Naive thymus-derived CD4-positive, alpha-beta T cell (primary cell): ENCODE data around the gene ABCB1. TPM values are rescaled to one million over a fixed set of nuclear protein-coding genes. Genes with fewer than 3 reads are reported as not detected.

Experiments
- ATAC-seq: fragments of 150-1000 bp; cut with Tn5 transposase; 2 replicates; pipeline ENCODE4 v1.10.0; 2021; ENCODE audit warnings: mild to moderate bottlenecking, moderate library complexity
- CTCF ChIA-PET: fragments of 350-600 bp; sonication (Branson Sonifier 250); formaldehyde crosslinking; loops from one replicate; lab custom pipeline; 2021; ENCODE audit warnings: antibody characterized with exemption; lab: Charles Lee
- POLR2A ChIA-PET: fragments of 350-600 bp; sonication (Branson Sonifier 250); formaldehyde crosslinking; loops from one replicate; lab custom pipeline; 2021; ENCODE audit warnings: antibody characterized with exemption, inconsistent platforms; lab: Charles Lee
- DNase-seq, 9 donors: peaks; one replicate each; pipeline versions ENCODE4 v3.0.0 to v3.0.0-alpha.2; 2020 to 2022; ENCODE audit warnings: mixed read lengths in 1 of 9
- H3K27ac ChIP-seq: one replicate; pipeline ENCODE4 v1.7.0; 2013; ENCODE audit warnings: mild to moderate bottlenecking, low read depth, low read length, moderate library complexity
- H3K27me3 ChIP-seq, 2 donors: one replicate each; pipeline ENCODE4 v1.7.0; 2013; ENCODE audit warnings: low read length in 2 of 2, mild to moderate bottlenecking in 2 of 2, moderate library complexity in 2 of 2; ENCODE audit not compliant: control insufficient read depth in 2 of 2, insufficient read depth in 2 of 2
- H3K36me3 ChIP-seq, 3 experiments: 1 replicate in 2 of 3; 2 replicates in 1 of 3; pipeline ENCODE4 v1.7.0; 2013; ENCODE audit warnings: low read length in 3 of 3, mild to moderate bottlenecking in 3 of 3, moderate library complexity in 1 of 3; ENCODE audit not compliant: insufficient read depth in 3 of 3, control insufficient read depth in 2 of 3
- H3K4me1 ChIP-seq, 2 donors: one replicate each; pipeline ENCODE4 v1.7.0; 2013; ENCODE audit warnings: low read length in 2 of 2, mild to moderate bottlenecking in 2 of 2, moderate library complexity in 1 of 2; ENCODE audit not compliant: control insufficient read depth in 2 of 2, insufficient read depth in 2 of 2
- H3K4me3 ChIP-seq: 2 replicates; pipeline ENCODE4 v1.7.0; 2013; ENCODE audit warnings: mild to moderate bottlenecking, low read length
- H3K9me3 ChIP-seq, 3 experiments: 1 replicate in 2 of 3; 2 replicates in 1 of 3; pipeline ENCODE4 v1.7.0; 2013; ENCODE audit warnings: low read length in 3 of 3; ENCODE audit not compliant: control insufficient read depth in 2 of 3
- H3K27ac Mint-ChIP-seq, 9 donors: one replicate each; pipeline ENCODE4 v1.8.0; 2020 to 2022; ENCODE audit warnings: mixed read lengths in 9 of 9, mild to moderate bottlenecking in 8 of 9, moderate library complexity in 5 of 9, inconsistent platforms in 2 of 9
- H3K27me3 Mint-ChIP-seq, 5 donors: one replicate each; pipeline ENCODE4 v1.8.0; 2021 to 2022; ENCODE audit warnings: mixed read lengths in 5 of 5, mild to moderate bottlenecking in 1 of 5
- H3K36me3 Mint-ChIP-seq, 5 donors: one replicate each; pipeline ENCODE4 v1.8.0; 2020 to 2022; ENCODE audit warnings: mixed read lengths in 5 of 5, mild to moderate bottlenecking in 3 of 5, inconsistent platforms in 1 of 5
- H3K4me1 Mint-ChIP-seq, 7 donors: one replicate each; pipeline ENCODE4 v1.8.0; 2020 to 2022; ENCODE audit warnings: mixed read lengths in 7 of 7, mild to moderate bottlenecking in 3 of 7, inconsistent platforms in 1 of 7
- H3K4me3 Mint-ChIP-seq, 10 donors: one replicate each; pipeline ENCODE4 v1.8.0; 2020 to 2022; ENCODE audit warnings: mild to moderate bottlenecking in 10 of 10, mixed read lengths in 10 of 10, moderate library complexity in 6 of 10, inconsistent platforms in 2 of 10
- H3K9me3 Mint-ChIP-seq, 11 donors: one replicate each; pipeline ENCODE4 v1.8.0; 2020 to 2022; ENCODE audit warnings: mixed read lengths in 11 of 11, mild to moderate bottlenecking in 4 of 11, inconsistent platforms in 1 of 11, moderate library complexity in 1 of 11
- intact Hi-C, 2 donors: fragments of 100-400 bp; cut with micrococcal nuclease; formaldehyde crosslinking; loops; one replicate each; pipeline ENCODE4 v1.15.1; 2023
- polyA plus RNA-seq, 2 donors: library from polyadenylated mRNA; unstranded; fragments of 300-500 nt; fragmentation: Illumina TruSeq; gene quantifications; one replicate each; pipeline ENCODE4 v1.2.3, GENCODE V29; 2021
- total RNA-seq, 6 experiments: library from RNA in 5 of 6; stranded (reverse) in 5 of 6; gene quantifications; 1 replicate in 5 of 6; 2 replicates in 1 of 6; pipeline ENCODE4 v1.2.3 and lab custom pipeline; 2021 to 2026

Gene ABCB1
- total and polyA plus RNA-seq, 7 experiments from 2014 or later = 3.0 to 14.3 (median 9.0) TPM

DNA sequence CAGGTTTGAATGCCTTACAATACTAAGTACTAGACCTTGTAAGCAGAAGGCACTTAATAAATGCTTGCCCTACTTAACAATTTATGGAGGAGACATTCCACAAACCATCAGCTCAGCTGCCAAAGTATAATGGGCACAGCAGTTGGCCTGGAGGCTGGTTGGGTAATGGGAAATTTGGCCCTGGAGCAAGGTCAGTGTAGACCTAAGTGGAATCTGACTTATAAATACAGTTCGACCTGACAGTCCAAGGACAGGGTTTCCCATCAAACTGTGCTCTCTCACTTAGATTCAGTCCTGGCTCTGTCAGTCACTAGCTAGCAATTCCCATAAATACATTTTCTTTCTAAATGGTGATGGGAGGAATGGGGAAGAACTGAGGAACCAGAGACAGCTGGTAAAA, 62.6 kb downstream of the ABCB1 start:
- H3K27me3 ChIP-seq = peaks cover 0 to 3% of the 10 kb centered on the region in 2 donors
- no peaks in the 10 kb centered on the region for H3K27me3 Mint-ChIP-seq
- H3K27ac ChIP-seq = no peak overlapping the region
- no peaks in the 10 kb centered on the region for H3K9me3 ChIP-seq
- no peak overlapping the region for H3K4me3 Mint-ChIP-seq
- no peaks in the 10 kb centered on the region for H3K4me1 ChIP-seq
- H3K36me3 Mint-ChIP-seq = peaks cover 0 to 35% (median 11%) of the 10 kb centered on the region in 5 donors
- intact Hi-C loops = no loop called here
- no peak overlapping the region for H3K4me3 ChIP-seq
- H3K9me3 Mint-ChIP-seq = no peaks in the 10 kb centered on the region
- no peaks in the 10 kb centered on the region for H3K4me1 Mint-ChIP-seq
- ATAC-seq = no peak
- CTCF ChIA-PET = no interaction called here
- H3K27ac Mint-ChIP-seq = no peak overlapping the region
- no peak for DNase-seq
- H3K36me3 ChIP-seq = no peaks in the 10 kb centered on the region
- POLR2A ChIA-PET = no interaction called here

DNA sequence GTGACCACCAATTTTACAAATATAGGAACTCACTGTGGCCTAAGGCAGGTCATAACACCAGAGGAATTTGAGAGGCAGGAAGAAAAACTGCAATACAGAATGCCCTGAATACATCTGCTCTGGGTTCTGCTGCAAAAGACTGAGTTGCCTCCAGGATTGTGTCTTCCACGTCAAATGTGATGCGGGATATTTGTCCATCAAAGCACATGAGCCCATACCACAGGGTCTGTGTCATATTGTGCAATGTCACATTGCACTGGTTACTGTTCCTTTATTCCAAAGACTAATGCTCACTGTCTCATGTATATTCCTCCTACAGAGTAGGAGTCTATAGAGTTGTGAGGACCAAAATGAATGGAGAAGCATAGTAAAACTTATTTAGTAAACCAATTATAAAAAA, 66.6 kb downstream of the ABCB1 start:
- CTCF ChIA-PET = no interaction called here
- no peak overlapping the region for H3K27ac ChIP-seq
- DNase-seq (no peak), ATAC-seq (no peak)
- H3K4me1 ChIP-seq = no peaks in the 10 kb centered on the region
- no peak overlapping the region for H3K27ac Mint-ChIP-seq
- intact Hi-C loops = no loop called here
- H3K4me3 Mint-ChIP-seq = no peak overlapping the region
- H3K36me3 ChIP-seq = peaks cover 0 to 4% (median 0%) of the 10 kb centered on the region in 3 experiments
- POLR2A ChIA-PET = no interaction called here
- H3K4me3 ChIP-seq = no peak overlapping the region
- no peaks in the 10 kb centered on the region for H3K27me3 Mint-ChIP-seq
- no peaks in the 10 kb centered on the region for H3K9me3 Mint-ChIP-seq
- H3K27me3 ChIP-seq = no peaks in the 10 kb centered on the region
- no peaks in the 10 kb centered on the region for H3K4me1 Mint-ChIP-seq
- H3K9me3 ChIP-seq = no peaks in the 10 kb centered on the region
- peaks cover 0 to 27% (median 9%) of the 10 kb centered on the region in 5 donors for H3K36me3 Mint-ChIP-seq

DNA sequence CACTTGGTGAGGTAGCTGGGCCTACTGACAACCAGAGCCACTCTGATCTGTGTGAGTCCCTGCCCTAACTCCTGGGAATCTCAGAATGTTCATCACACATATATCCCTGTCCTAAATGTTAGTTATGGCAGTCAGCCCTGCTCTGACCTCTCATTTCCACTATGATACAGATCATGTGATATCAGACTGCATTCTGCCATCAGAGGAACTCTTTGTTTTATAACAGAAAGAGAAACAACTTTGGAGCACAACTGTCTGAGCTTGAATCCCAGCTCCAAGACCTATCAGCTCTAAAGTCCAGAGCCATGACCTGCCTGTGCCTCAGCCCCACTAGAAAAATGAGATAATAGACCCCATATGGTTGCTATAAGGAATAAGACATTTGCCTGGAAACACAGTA, 70.6 kb downstream of the ABCB1 start:
- no peaks in the 10 kb centered on the region for H3K9me3 ChIP-seq
- H3K4me1 ChIP-seq = no peaks in the 10 kb centered on the region
- Mint-ChIP-seq H3K36me3 (peaks cover 0 to 40% (median 16%) of the 10 kb centered on the region in 5 donors), H3K9me3 (no peaks in the 10 kb centered on the region), H3K27ac (no peak overlapping the region), H3K27me3 (no peaks in the 10 kb centered on the region), H3K4me3 (no peak overlapping the region), H3K4me1 (peaks cover 0 to 5% (median 0%) of the 10 kb centered on the region in 7 donors)
- H3K27ac ChIP-seq = no peak overlapping the region
- no peak for DNase-seq
- ChIA-PET CTCF (no interaction called here), POLR2A (no interaction called here)
- no peak overlapping the region for H3K4me3 ChIP-seq
- ATAC-seq = no peak
- H3K36me3 ChIP-seq = peaks cover 0 to 4% (median 0%) of the 10 kb centered on the region in 3 experiments
- intact Hi-C loops = no loop called here
- no peaks in the 10 kb centered on the region for H3K27me3 ChIP-seq

DNA sequence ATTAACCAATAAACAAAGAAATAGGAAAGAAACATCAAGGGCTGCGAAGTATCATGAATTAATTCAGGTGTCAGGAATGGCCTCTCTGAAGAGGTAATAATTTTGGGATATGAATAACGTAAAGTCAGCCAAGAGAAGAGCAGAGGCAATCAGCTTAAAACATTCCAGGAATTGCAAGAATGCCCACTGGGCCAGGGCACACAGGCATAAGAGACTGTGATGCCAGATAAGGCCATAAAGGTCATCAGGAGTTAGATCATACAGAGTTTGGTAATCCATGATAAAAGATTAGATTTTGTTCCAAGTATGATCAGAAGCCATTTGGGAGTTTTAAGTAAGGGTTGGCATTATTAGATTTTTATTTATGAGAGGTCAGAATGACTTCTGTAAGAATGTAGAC, 72.0 kb downstream of the ABCB1 start:
- Mint-ChIP-seq H3K27me3 (no peaks in the 10 kb centered on the region), H3K9me3 (no peaks in the 10 kb centered on the region), H3K4me1 (peaks cover 0 to 5% (median 0%) of the 10 kb centered on the region in 7 donors), H3K4me3 (no peak overlapping the region), H3K36me3 (peaks cover 0 to 39% (median 16%) of the 10 kb centered on the region in 5 donors), H3K27ac (no peak overlapping the region)
- ATAC-seq (no peak), DNase-seq (no peak)
- intact Hi-C loops = no loop called here
- Histone ChIP-seq H3K27me3 (no peaks in the 10 kb centered on the region), H3K9me3 (no peaks in the 10 kb centered on the region), H3K4me1 (no peaks in the 10 kb centered on the region), H3K27ac (no peak overlapping the region), H3K36me3 (peaks cover 0 to 4% (median 0%) of the 10 kb centered on the region in 3 experiments), H3K4me3 (no peak overlapping the region)
- CTCF ChIA-PET = no interaction called here
- POLR2A ChIA-PET = no interaction called here

DNA sequence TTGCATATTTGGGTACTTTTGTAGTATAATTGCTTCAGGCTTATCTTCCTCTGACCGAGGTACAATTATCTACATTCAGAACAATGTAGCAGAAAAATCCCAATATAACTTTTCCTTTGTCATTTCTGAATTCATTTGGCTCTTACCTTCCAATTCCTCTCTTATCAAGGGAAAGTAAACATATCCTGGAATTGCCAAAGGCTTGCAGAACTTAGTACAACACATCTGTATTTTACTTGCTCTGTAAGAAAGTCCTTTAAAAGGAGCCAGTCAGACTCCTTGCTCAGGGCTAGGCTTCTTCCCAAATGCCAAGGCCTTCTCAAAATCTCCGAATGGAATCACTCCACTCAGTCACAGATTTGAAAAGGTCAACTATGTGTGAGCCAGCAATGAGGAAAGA, 81.9 kb downstream of the ABCB1 start:
- H3K27ac Mint-ChIP-seq = no peak overlapping the region
- no peaks in the 10 kb centered on the region for H3K27me3 ChIP-seq
- H3K4me3 Mint-ChIP-seq = no peak overlapping the region
- H3K9me3 ChIP-seq = no peaks in the 10 kb centered on the region
- peaks cover 0 to 2% (median 0%) of the 10 kb centered on the region in 11 donors for H3K9me3 Mint-ChIP-seq
- H3K27ac ChIP-seq = no peak overlapping the region
- ChIA-PET POLR2A (no interaction called here), CTCF (interaction anchor here (0.6 kb wide), 1 partner anchor 16 kb away, joined by 3 read pairs; no protein-coding TSS in a partner anchor)
- H3K4me1 ChIP-seq = no peaks in the 10 kb centered on the region
- H3K36me3 Mint-ChIP-seq = peaks cover 0 to 33% (median 16%) of the 10 kb centered on the region in 5 donors
- H3K4me1 Mint-ChIP-seq = no peaks in the 10 kb centered on the region
- no peaks in the 10 kb centered on the region for H3K27me3 Mint-ChIP-seq
- no peak for ATAC-seq
- peaks cover 0 to 8% (median 0%) of the 10 kb centered on the region in 3 experiments for H3K36me3 ChIP-seq
- no peak overlapping the region for H3K4me3 ChIP-seq
- DNase-seq = no peak
- intact Hi-C loops = no loop called here

DNA sequence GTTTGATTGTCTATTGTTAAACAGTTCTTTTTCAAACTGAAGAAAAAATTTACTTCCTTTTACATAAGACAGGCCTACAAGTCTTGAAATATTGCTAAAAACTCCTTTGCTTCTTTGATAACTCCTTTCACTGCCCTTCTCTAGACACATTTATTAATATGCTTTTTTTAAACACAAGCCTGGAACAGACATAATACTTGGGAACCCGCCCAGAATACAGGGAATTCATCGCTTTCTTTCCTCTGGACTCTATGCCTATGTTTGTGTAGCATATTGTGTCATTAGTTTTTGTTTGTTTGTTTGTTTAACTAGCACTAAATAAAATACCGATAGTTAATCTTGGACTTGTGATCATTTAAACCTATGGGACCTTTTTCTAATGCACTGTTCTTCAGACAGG, 82.8 kb downstream of the ABCB1 start:
- Mint-ChIP-seq H3K27me3 (no peaks in the 10 kb centered on the region), H3K4me3 (no peak overlapping the region), H3K4me1 (no peaks in the 10 kb centered on the region), H3K9me3 (no peaks in the 10 kb centered on the region), H3K27ac (no peak overlapping the region), H3K36me3 (peaks cover 0 to 36% (median 16%) of the 10 kb centered on the region in 5 donors)
- Histone ChIP-seq H3K36me3 (peaks cover 0 to 8% (median 0%) of the 10 kb centered on the region in 3 experiments), H3K9me3 (no peaks in the 10 kb centered on the region), H3K27ac (no peak overlapping the region), H3K4me1 (no peaks in the 10 kb centered on the region), H3K4me3 (no peak overlapping the region), H3K27me3 (no peaks in the 10 kb centered on the region)
- intact Hi-C loops = no loop called here
- ATAC-seq (no peak), DNase-seq (no peak)
- ChIA-PET POLR2A (no interaction called here), CTCF (interaction anchor here (0.6 kb wide), 1 partner anchor 16 kb away, joined by 3 read pairs; no protein-coding TSS in a partner anchor)

DNA sequence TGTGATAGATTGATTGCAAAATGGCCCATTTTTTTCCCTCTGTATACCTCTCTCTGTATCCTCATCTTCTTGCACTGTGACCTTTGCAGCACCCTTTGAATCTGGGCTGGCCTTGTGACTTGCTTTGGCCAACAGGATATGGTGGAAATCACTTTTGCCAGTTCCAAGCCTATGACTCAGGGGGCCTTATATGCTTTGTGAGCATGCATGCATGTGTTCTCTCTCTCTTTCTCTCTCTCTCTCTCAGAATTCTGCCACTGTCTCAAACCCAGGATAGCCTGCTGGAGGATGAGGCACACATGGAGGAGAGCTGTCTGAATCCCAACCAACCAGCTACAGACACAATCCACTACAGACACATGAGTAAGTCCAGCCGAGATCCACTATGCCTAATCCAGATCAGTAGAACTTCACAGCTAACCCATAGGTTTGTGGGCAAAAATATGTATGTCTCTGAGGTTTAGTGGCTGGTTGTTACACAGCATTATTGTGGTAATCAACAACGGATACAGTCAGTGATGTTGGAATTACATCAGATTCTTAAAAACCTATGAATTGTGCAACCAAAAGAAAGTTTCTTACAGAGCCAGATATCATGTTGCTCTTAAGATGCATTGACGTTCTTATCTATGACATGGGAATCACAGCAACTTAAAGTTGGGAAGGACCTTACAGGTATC, 83.4 kb downstream of the ABCB1 start:
- no peak overlapping the region for H3K27ac ChIP-seq
- ATAC-seq = peak; percentile 12
- DNase-seq = no peak
- no peaks in the 10 kb centered on the region for H3K4me1 ChIP-seq
- intact Hi-C loops = no loop called here
- no peaks in the 10 kb centered on the region for H3K27me3 ChIP-seq
- peaks cover 0 to 36% (median 16%) of the 10 kb centered on the region in 5 donors for H3K36me3 Mint-ChIP-seq
- H3K4me3 Mint-ChIP-seq = no peak overlapping the region
- H3K9me3 ChIP-seq = no peaks in the 10 kb centered on the region
- no peaks in the 10 kb centered on the region for H3K27me3 Mint-ChIP-seq
- H3K4me1 Mint-ChIP-seq = no peaks in the 10 kb centered on the region
- no peak overlapping the region for H3K4me3 ChIP-seq
- H3K36me3 ChIP-seq = peaks cover 0 to 8% (median 0%) of the 10 kb centered on the region in 3 experiments
- CTCF ChIA-PET = no interaction called here
- POLR2A ChIA-PET = no interaction called here
- H3K27ac Mint-ChIP-seq = no peak overlapping the region
- H3K9me3 Mint-ChIP-seq = no peaks in the 10 kb centered on the region
